ENCODE measurements around the gene VEGFB.

Gene VEGFB, protein sequence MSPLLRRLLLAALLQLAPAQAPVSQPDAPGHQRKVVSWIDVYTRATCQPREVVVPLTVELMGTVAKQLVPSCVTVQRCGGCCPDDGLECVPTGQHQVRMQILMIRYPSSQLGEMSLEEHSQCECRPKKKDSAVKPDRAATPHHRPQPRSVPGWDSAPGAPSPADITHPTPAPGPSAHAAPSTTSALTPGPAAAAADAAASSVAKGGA

DNA sequence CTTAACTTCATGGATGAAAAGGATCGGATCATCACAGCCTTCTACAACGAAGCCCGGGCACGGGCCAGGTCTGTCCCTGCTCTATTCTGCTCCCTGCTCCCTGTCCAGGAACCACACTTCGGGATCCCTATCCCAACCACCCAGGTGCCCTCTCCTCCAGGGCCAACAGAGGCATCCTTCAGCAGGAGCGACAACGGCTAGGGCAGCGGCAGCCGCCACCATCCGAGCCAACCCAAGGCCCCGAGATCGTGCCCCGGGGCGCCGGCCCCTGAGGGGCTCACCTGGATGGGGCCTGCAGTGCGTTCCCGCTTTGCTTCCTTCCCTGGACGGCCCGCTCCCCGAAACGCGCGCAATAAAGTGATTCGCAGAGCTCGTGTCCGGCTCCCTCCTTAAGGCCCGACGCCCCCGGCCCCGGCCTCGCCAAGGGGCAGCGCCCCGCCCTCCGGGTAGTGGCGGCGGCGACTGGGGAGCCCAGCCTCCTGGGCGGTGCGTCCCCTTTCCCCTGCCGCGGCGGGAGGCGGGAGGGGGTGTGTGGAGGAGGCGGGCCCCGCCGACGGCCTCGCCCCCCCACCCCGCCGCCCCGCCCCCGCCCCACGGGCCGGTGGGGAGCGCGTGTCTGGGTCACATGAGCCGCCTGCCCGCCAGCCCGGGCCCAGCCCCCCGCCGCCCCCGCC is at the start of gene VEGFB:
TSS of gene VEGFB (plus strand) at position 672 of the 674 bp plus-strand sequence. CDS start 250 bp downstream, outside the sequence.
- DNase-seq: no peak

DNA sequence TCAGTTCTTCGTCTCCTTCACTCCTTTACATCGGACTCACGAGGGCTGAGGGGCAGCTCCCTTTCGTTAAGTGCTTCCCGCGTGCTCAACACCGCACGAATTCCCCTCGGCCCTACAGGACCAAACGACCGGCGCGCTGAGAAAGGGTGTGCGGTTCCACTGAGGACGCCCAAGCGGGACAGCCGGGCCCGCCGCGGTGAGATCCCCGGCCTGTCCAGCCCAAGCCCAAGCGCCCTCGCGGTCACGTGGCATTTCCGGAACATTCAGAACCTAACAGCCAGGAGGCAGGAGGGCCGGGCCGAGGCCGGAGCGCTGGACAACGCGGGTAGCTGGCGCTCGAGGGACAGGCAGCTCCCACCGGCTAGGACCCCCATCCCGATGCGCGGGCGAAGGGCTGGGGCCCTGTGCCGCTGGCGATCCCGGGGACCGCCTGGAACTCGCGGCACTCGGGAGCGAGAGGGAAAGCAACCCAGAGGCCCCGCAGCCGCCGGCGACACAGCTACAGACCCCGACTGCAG is 49.1 kb upstream of the VEGFB start:
- peak; percentile 81 for DNase-seq

DNA sequence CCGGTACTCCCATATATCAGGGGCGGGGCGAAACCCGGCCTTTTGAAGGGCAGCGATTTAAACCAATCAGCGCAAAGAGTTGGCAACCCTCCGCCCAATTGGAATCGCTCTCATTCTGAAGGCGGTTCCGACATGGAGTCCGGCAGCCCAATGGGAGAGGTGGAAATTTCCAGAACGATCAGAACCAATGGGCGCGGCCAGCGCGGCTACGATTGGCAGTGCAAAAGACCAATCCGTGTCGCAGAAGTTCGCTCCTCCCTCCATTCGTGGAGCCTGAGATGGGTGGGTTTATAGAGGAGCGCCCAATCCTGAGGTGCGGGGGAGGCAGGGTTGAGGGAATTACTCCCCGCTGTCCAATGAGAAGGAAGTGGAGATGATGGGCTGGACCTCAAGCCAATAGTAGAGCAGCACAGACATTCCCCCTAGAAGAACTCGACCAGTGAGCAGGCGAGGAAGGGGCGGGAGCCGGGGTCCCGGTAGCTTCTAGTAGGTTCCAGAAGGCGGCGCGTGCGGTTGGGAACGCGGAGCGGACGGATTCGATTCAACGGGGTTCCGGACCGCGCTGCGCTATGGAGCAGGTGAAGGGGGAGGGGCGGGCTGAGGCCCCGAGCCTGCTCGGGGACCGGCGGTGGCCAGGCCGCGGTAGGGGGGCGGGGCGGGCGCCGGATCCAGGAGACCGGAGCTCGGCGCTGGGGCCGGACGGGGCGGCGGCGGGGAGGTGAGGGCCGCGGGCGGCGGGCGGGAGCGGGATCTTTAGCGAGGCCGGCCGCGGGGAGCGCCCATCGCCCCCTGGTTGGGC is 48.5 kb upstream of the VEGFB start, which contains the start of gene STIP1:
TSS of gene STIP1 (plus strand) at position 479 of the 799 bp plus-strand sequence. CDS start at position 570, 91 bp downstream.
- DNase-seq: peak; percentile 100

DNA sequence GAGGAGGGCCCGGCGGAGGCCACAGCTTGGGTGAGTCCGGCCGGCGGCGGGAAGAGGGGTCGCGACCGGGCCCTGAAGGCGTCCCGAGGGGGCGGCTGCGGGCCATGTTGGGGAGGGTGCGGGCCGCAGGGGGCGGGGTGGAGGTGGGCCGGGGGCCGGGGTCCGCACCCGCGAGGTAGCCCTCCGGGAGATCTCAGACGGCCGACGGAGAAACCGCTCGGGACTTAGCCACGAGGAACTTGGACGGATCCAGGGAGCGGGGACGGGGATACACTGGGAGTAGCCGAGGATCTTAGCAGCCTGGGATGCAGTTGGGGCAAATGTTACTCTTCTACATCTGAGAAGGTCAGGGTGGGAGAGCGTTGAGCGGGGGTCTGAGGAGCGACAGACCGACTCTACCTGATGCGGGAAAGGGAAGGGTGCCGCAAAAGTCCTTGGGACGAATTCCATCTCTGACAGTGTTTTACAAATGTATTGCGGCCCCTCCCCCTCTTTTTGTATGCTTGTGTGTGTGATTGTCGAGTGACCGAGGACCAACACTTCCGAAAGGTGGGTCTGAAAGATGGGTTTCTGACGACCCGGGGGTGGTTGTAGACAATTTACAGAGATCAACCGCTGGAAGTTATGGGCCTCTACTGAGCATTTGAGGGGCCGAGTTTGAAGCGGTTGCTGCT is 47.8 kb upstream of the VEGFB start:
- DNase-seq: no peak

DNA sequence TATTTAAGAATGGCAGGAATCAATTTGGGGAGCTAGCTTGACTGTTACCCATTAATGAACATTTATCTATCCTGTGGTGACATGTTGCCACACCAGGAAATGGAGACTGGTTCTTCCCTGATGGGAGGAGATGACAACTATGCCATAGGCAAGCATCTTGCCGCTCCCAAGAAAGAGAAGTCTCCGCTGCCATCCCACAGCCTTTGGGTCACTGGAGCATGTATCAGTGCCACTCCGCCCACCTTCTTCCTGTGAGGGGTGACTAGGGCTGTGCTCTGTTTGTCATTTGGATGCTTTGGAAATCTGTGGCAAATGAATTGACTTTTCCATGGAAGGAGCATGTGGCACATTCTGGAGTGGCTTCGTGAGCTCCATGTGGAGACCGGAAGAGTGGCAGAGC is 42.0 kb upstream of the VEGFB start:
- DNase-seq: no peak

DNA sequence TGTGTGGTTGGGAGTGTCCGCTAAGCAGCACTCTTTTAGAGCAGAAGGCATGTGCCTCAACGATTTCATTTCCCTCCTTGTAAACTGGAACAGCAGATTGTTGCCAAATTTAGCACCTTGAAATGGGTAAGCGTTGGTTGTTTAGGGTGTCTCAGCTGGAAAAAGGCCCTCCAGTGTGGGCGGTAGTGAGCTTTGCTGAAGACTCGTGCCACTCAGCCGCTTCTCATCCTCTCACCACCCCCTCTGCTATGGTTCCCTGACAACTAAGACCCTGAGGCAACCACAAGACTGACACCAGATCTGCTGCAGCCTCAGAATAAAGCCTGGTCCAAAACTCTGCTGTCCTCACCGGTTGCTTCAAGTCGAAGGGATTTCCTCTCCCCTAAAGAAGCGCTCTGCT is 37.8 kb upstream of the VEGFB start:
- DNase-seq: no peak

DNA sequence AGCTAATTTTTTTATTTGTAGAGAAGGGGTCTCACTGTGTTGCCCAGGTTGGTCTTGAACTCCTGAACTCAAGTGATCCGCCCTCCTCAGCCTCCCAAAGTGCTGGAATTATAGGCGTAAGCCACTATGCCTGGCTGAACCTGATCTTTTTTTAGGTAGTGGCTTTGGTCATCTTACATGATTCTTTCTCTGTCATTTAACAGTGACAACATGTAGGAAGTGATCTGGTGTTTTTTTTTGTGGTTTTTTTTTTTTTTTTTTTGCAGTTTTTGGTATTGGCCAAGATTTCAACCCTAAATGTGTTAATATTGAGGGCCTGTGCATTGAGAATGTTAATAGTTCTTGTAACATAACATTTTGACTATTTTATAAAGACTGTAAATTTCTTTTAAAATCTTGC is 35.9 kb upstream of the VEGFB start:
- no peak for DNase-seq

DNA sequence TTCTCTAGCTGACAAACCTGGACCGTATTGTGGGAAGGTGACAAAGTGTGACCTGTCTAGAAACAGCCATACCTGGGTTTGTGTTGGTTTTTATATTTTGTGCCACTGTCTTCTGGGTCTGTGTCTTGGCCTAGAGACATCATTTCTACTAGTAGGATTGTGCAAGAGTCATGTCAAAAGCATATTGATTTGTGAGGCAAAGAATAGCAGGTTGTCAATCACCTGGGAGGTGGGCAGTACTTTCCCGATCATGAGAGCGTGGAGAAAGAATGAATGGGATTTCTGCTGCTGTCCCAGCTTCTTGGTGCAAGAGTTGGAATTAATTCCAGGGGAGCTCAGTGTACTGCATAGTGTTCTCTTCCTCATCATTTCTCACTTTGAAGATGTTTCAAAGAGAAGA is 32.8 kb upstream of the VEGFB start:
- no peak for DNase-seq

DNA sequence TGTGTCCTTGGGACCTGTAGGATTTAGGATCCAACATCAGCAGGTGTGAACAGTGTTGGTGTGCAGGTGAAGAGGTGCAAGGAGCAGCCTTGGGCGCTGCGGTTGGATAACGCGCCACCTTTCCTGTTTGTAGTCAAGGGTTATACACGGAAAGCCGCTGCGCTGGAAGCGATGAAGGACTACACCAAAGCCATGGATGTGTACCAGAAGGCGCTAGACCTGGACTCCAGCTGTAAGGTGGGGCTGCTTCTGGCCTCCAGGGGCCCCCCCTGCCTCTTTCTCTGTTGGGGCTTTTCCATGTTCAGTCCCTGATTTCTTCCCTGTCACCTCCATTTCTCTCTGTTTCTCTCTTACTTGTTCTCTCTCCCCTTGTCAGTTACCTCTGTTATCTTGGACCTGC is 31.4 kb upstream of the VEGFB start:
- no peak for DNase-seq

DNA sequence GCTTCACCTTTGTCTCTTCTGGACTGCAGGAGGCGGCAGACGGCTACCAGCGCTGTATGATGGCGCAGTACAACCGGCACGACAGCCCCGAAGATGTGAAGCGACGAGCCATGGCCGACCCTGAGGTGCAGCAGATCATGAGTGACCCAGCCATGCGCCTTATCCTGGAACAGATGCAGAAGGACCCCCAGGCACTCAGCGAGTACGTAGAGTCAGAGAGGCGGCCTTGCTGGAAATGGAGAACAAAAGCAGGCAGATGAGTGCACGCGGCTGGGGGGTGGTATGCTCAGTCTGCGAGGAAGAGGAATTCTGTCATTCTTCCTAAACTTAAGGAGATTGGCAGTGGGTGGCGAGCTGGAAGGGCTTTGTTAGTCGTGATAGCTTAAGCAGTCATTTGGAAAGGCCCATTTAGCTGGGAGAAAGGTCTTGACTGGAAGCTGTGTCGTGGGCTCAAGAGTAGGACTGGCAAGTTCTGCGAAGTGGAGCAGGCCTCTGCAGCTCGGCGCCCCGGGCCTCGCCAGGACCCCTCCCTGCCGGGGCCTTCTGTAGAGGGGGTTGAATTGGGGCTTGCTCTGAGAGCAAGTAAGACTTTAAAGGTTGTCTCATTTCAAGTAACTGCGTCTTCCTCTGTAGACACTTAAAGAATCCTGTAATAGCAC is 30.8 kb upstream of the VEGFB start:
- DNase-seq: no peak

DNA sequence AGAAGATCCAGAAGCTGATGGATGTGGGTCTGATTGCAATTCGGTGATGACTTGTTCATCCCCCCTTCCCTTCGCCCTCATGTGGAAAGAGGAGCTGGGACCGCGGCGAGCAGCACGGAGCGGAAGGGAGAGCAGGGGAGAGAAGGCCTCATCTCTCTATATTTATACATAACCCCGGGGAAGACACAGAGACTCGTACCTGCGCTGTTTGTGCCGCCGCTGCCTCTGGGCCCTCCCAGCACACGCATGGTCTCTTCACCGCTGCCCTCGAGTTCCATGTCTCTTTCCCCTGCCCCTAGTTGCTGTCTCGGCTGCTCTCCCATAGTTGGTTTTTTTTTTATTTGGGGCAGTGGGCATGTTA is 30.3 kb upstream of the VEGFB start:
- no peak for DNase-seq

DNA sequence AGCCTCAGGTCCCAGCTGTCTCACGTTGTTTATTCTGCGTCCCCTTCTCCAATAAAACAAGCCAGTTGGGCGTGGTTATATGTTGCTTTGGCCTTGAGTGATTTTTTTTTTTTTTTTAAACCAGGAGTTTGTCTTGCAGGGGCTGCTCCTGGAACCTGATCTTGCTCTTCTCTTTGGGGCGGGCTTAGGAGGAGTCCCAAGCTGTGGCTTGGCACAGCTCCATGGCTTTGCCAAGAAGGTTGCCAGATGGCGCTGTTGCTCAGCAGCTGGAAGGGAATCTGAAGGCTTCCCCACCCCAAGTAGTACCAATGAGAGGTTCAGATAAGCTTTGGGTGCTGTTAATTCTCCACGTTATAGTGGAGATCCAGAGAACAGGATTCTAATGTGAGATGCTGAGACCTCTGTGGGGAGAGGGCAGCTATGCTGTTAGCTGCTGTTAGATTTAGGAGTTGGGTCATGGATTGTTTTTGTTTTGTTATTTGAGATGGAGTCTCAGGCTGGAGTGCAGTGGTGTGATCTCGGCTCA is 29.9 kb upstream of the VEGFB start:
- DNase-seq: peak; percentile 91

DNA sequence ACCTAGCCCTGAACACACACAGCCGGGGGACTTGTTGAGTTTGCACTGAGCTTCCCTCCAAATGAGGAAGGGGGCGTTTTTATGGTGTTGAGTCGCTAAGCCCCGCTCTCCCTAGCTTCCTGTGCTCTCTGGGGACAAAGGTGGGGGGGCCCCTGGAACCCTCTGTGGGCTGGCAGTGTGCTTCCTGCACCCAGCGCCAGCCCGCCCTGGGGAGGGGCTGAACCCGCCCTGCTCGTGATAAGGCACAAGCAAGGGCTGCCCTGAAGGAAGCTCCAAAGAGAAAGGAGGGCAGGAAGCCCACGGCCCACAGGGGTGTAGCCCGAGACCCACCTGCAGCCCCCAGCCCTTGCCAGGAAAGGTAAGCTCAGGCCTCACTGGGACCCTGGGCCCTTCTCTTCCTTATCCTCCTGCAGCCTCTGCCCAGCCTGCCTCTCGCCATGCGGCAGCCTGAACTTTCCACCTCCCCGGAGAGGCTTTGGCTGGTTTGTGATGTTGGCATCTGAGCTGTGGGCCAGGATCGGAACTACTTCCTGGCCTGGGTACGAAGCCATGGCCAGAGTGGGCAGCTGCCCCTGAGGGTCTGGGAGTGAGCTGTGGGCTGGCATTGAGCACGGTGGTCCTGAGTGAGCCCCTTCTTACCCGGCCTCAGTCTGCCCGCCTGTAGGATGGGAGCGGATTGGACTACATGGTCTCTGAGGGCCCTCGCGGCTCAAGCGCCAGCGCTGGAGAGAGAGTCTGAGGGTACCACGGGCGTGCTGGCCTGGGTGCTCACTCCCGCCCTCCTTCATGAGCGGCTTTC is 27.7 kb upstream of the VEGFB start, which contains the start of gene FERMT3:
TSS of gene FERMT3 (plus strand) at position 265 of the 799 bp plus-strand sequence. CDS start 644 bp downstream, outside the sequence.
- no peak for DNase-seq

DNA sequence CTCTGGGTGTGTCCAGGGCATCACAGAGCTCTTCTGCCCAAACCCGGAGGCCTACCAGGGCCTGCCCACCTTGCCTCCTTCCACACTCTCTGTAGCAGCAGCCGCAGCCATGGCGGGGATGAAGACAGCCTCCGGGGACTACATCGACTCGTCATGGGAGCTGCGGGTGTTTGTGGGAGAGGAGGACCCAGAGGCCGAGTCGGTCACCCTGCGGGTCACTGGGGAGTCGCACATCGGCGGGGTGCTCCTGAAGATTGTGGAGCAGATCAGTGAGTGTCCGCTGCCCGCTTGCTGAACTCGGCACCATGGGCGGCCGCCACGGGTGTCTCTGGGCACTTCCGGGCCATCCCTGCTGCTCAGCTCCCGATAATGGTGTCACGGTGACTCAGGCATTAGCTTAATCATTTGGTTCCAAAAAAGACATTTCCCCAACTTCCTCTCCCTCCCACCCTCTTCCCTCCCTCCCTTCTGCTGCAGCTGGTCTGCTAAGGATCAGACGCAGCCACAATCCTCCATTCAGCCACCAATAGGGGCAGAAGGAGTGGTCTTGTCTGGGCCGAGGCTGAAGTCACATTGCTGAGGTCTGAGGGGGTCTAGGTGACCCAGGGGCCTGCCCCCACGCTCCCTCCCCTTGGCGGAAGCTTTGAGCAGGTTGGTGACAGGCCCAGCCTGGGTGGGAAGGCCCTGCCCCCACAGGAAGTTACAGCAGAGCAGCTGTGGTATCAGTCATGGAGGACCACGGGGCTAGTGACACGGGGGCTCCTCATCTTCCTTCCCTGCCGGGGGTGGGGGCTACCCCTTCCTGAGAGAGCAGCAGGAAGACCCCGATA is 26.9 kb upstream of the VEGFB start:
- DNase-seq: peak; percentile 73

DNA sequence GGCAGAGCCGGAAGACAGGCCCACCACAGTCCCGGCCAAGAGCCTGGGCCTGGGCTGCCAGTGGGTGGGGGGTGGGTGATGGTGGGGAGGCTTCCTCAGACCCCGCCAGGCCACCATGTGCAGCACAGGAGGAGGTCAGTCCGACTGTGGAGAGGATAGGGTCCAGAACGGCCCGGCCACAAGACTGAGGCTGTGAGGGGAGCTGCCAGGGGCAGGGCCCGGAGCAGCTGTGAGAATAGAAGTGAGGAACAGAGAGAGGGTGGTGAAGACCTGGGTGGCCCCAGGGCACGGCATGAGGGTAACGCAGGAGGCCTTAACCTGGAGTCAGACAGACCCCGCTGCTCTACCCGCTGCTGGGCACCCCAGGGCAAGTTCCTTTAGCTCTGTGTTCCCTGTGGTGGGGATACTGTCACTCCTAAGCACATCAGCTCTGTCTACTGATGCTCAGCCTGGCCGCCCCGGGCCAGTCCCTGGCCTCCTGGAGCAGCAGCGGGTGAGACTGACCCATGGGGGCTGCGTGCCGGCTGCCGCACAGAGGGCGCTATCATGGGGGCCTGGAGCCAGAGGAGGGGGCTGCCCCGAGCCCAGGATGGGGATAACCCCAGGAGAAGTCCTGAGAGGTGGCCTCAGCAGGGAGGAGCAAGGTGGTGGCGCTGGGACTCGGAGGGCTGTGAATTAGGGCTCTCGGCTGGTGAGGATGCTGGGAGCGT is 26.1 kb upstream of the VEGFB start:
- no peak for DNase-seq

DNA sequence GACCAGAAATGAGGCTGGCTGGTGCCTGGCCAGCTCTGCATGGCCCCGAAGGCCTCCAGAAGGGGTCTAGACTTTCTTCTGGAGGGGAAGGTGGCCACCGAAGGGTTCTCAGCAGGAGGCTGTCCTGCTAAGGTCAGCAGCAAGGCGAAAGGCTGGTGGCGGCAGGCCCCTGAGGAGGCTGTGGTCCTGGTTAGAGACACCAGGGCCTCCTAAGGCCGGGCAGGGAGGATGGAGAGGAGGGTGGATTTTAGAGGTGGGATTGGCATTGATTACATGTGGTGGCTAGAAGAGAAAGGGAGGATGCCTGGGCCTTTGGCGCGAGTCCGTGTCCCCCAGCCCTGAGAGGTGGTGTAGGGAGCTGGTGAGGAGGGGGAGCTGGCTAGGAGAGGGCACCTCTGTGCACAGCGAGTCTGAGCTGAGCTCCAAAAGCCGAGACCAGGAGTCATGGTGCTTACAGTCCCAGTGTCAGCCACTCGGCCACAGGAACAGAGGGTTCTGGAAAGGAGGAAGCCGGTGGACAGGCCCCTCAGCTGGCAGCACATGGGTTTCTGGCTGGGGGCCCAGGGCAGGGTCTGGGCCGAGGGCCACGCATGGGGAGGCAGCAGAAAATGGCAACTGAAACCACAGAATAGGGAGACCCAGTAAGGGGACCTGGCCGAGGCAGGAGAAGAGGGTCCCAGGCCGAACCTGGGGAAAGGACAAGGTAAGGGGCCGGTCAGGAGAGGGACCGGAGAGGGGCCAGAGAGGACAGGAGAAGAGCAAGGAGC is 25.4 kb upstream of the VEGFB start:
- DNase-seq: no peak

DNA sequence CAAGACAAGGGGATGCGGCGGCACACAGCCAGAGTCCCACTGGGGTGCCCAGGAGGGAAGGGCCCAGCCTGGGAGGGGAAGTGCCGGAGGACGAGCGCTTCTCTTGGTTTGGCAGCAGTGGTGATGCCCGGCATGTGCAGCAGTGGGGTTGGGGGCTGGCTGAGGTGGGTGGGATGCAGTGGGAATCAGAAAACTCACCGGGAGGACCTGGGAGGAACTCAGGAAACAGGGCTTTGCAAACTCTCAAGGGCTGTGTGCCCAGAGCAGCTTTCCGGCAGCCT is 24.9 kb upstream of the VEGFB start:
- DNase-seq: no peak

DNA sequence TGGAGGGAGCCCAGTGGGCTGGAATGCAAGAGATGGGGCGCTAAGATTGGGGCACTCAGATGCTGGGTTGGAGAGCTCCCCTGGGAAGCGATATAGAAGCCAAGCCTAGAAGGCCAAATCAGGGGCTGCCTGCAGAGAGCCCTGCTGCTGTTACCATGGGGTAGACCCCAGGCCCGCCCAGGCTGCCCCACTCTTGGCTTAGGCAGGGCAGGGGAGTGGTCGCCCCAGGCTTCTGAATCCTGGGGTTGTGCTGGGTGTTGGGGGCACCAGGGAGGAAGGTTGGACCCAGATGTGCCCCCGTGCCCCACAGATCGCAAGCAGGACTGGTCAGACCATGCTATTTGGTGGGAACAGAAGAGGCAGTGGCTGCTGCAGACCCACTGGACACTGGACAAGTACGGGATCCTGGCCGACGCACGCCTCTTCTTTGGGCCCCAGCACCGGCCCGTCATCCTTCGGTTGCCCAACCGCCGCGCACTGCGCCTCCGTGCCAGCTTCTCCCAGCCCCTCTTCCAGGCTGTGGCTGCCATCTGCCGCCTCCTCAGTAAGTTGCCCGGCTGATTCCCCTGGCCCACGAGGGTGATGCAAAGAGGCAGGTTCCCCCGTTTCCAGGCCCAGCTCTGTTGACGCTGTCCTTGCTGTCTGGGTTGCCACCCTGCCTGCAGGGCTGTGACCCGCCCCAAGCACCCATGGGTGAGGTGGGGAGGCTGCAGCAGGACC is 23.9 kb upstream of the VEGFB start:
- no peak for DNase-seq

Data from HCEC 1CT (cell line).